Neural cell (in vitro differentiated cells): Measurements from ENCODE around the gene BTNL2. TPM values are rescaled to one million over a fixed set of nuclear protein-coding genes. Genes with fewer than 3 reads are reported as not detected.

ENCODE experiments used
- H2AFZ ChIP-seq: fragments of 200-600, 300-800 bp; sonication (generic), shearing (Covaris generic); 2 replicates; pipeline ENCODE4 v1.6.0; 2014; ENCODE audit warnings: low read depth, mild to moderate bottlenecking, antibody characterized with exemption, low read length, moderate library complexity
- H3F3A ChIP-seq: fragments of 200-600 bp; shearing (Covaris generic); 2 replicates; pipeline ENCODE4 v1.6.1; 2016; ENCODE audit warnings: mild to moderate bottlenecking, moderate library complexity, mixed read lengths, antibody characterized with exemption, low read length; ENCODE audit not compliant: insufficient read depth, poor library complexity, severe bottlenecking
- H3K27ac ChIP-seq: fragments of 200-600, 300-800 bp; sonication (generic), shearing (Covaris generic); 2 replicates; pipeline ENCODE4 v1.5.1; 2014; ENCODE audit warnings: mild to moderate bottlenecking, low read length, moderate library complexity
- H3K27me3 ChIP-seq: fragments of 300-800, 200-600 bp; sonication (generic), shearing (Covaris generic); 2 replicates; pipeline ENCODE4 v1.6.0; 2014; ENCODE audit warnings: mild to moderate bottlenecking, low read depth, low read length, moderate library complexity; ENCODE audit not compliant: insufficient read depth
- H3K36me3 ChIP-seq: fragments of 300-800, 200-600 bp; sonication (generic), shearing (Covaris generic); 2 replicates; pipeline ENCODE4 v1.5.1; 2014; ENCODE audit warnings: mild to moderate bottlenecking, antibody characterized with exemption, low read length, moderate library complexity; ENCODE audit not compliant: insufficient read depth
- H3K4me2 ChIP-seq: fragments of 300-800, 200-600 bp; sonication (generic), shearing (Covaris generic); 2 replicates; pipeline ENCODE4 v1.6.0; 2014; ENCODE audit warnings: mild to moderate bottlenecking, low read length
- H3K4me3 ChIP-seq: fragments of 300-800, 200-600 bp; sonication (generic), shearing (Covaris generic); 2 replicates; pipeline ENCODE4 v1.5.1; 2014; ENCODE audit warnings: mild to moderate bottlenecking, low read length, moderate library complexity
- H3K79me2 ChIP-seq: fragments of 200-600 bp; shearing (Covaris generic); replicated peaks from 2 replicates; pipeline ENCODE4 v1.6.0; 2014; ENCODE audit warnings: mild to moderate bottlenecking, low read length, moderate library complexity; ENCODE audit not compliant: insufficient read depth
- H3K9ac ChIP-seq: fragments of 300-800, 200-600 bp; sonication (generic), shearing (Covaris generic); 2 replicates; pipeline ENCODE4 v1.6.1; 2016; ENCODE audit warnings: mild to moderate bottlenecking, low read length, mixed read lengths
- H3K9me2 ChIP-seq: fragments of 200-600 bp; shearing (Covaris generic); 2 replicates; pipeline ENCODE4 v1.6.1; 2016; ENCODE audit warnings: mild to moderate bottlenecking, low read length, mixed read lengths; ENCODE audit not compliant: insufficient read depth
- H3K9me3 ChIP-seq: fragments of 200-600, 300-800 bp; sonication (generic), shearing (Covaris generic); 2 replicates; pipeline ENCODE4 v1.6.1; 2016; ENCODE audit warnings: mild to moderate bottlenecking, mixed run types, low read length, moderate library complexity, mixed read lengths
- H4K20me1 ChIP-seq: fragments of 200-600 bp; shearing (Covaris generic); 2 replicates; pipeline ENCODE4 v1.6.1; 2016; ENCODE audit warnings: mild to moderate bottlenecking, mixed run types; ENCODE audit not compliant: insufficient read depth
- EP300 ChIP-seq: fragments of 450-650 bp; conservative IDR thresholded peaks from 2 replicates; pipeline ENCODE4 v1.6.1; 2014; ENCODE audit warnings: antibody characterized with exemption, mild to moderate bottlenecking, moderate library complexity; ENCODE audit not compliant: poor library complexity, severe bottlenecking
- EZH2 ChIP-seq: fragments of 200-600, 300-800 bp; shearing (Covaris generic), sonication (generic); IDR thresholded peaks from 2 replicates; pipeline ENCODE4 v1.6.1; 2014; ENCODE audit warnings: antibody characterized with exemption, low read length, borderline replicate concordance, mild to moderate bottlenecking; ENCODE audit not compliant: insufficient read depth, poor library complexity, severe bottlenecking
- MXI1 ChIP-seq: fragments of 450-650 bp; conservative IDR thresholded peaks from 2 replicates; pipeline ENCODE4 v1.6.1; 2014; ENCODE audit warnings: antibody characterized with exemption, mild to moderate bottlenecking; ENCODE audit not compliant: poor library complexity, severe bottlenecking
- POLR2AphosphoS5 ChIP-seq: IDR thresholded peaks from 2 replicates; pipeline ENCODE4 v1.6.1; 2012
- RAD21 ChIP-seq: fragments of 450-650 bp; conservative IDR thresholded peaks from 2 replicates; pipeline ENCODE4 v1.6.1; 2014; ENCODE audit warnings: antibody characterized with exemption, mild to moderate bottlenecking, moderate library complexity
- SMC3 ChIP-seq: fragments of 450-650 bp; conservative IDR thresholded peaks from 2 replicates; pipeline ENCODE4 v1.6.1; 2014; ENCODE audit warnings: antibody characterized with exemption, mild to moderate bottlenecking, moderate library complexity; ENCODE audit not compliant: poor library complexity
- TAF1 ChIP-seq: IDR thresholded peaks from 2 replicates; pipeline ENCODE4 v1.6.1; 2012; ENCODE audit warnings: low read depth
- polyA minus RNA-seq: library from RNA; depleted of rRNA, polyadenylated mRNA; stranded (reverse); fragments of >200 nt; gene quantifications from 2 replicates; pipeline ENCODE4 v1.2.3, GENCODE V29; 2014
- polyA plus RNA-seq: library from polyadenylated mRNA; depleted of rRNA; stranded (reverse); fragments of >200 nt; gene quantifications from 2 replicates; pipeline ENCODE4 v1.2.3, GENCODE V29; 2014
- TF ChIP-seq, protein P1 (sequence below): fragments of 450-650 bp; IDR thresholded peaks from 2 replicates; pipeline ENCODE4 v1.5.1; 2014; ENCODE audit warnings: antibody characterized with exemption, mild to moderate bottlenecking, moderate library complexity; ENCODE audit not compliant: poor library complexity, severe bottlenecking
- TF ChIP-seq, protein P2 (sequence below): IDR thresholded peaks from 2 replicates; pipeline ENCODE4 v1.6.1; 2012; ENCODE audit warnings: borderline replicate concordance

BTNL2 gene
- polyA plus RNA-seq, result not detected in 2 replicates
- not detected in 2 replicates for polyA minus RNA-seq

DNA sequence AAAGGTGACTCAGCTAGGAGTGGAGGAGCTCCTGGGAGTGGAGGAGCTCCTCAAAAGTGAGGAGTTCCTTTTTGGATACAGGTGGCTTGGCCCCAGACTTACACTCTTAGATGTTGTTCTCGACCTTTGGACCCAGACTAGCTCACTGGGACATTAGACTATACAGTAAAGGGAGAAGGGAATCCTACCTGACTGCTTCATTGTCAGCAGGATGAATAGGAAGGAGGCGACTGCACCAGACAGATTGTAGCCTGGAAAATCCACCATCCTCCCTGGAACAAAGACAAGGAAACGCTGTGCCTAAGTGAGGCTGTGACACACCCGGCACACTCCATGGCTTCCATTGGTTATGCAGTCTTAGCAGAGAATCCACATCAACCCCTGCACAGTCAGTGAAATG lies at the start of gene BTNL2:
BTNL2 (minus strand) TSS at position 325 of the 400 bp plus-strand sequence; CDS start at position 267, 58 bp downstream.
- no peak within 1 kb of the TSS for H3K4me2 ChIP-seq
- H3F3A ChIP-seq, result no peaks in the 10 kb centered on the region
- H3K79me2 ChIP-seq, result no peaks in the 10 kb centered on the region
- no peak within 1 kb of the TSS for H3K27ac ChIP-seq
- H4K20me1 ChIP-seq, result no peaks in the 10 kb centered on the region
- no peak within 1 kb of the TSS for H3K4me3 ChIP-seq
- no peaks in the 10 kb centered on the region for H3K9me3 ChIP-seq
- no peaks in the 10 kb centered on the region for H3K9me2 ChIP-seq
- H3K27me3 ChIP-seq, result no peaks in the 10 kb centered on the region
- no peak within 1 kb of the TSS for H2AFZ ChIP-seq
- no peak within 1 kb of the TSS for H3K9ac ChIP-seq
- H3K36me3 ChIP-seq, result no peaks in the 10 kb centered on the region
- TF ChIP-seq EZH2 (no peak), EP300 (no peak), SMC3 (no peak), MXI1 (no peak), RAD21 (no peak), POLR2AphosphoS5 (no peak), TAF1 (no peak)
- TF ChIP-seq, protein P1, sequence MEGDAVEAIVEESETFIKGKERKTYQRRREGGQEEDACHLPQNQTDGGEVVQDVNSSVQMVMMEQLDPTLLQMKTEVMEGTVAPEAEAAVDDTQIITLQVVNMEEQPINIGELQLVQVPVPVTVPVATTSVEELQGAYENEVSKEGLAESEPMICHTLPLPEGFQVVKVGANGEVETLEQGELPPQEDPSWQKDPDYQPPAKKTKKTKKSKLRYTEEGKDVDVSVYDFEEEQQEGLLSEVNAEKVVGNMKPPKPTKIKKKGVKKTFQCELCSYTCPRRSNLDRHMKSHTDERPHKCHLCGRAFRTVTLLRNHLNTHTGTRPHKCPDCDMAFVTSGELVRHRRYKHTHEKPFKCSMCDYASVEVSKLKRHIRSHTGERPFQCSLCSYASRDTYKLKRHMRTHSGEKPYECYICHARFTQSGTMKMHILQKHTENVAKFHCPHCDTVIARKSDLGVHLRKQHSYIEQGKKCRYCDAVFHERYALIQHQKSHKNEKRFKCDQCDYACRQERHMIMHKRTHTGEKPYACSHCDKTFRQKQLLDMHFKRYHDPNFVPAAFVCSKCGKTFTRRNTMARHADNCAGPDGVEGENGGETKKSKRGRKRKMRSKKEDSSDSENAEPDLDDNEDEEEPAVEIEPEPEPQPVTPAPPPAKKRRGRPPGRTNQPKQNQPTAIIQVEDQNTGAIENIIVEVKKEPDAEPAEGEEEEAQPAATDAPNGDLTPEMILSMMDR, result no peak
- TF ChIP-seq, protein P2, sequence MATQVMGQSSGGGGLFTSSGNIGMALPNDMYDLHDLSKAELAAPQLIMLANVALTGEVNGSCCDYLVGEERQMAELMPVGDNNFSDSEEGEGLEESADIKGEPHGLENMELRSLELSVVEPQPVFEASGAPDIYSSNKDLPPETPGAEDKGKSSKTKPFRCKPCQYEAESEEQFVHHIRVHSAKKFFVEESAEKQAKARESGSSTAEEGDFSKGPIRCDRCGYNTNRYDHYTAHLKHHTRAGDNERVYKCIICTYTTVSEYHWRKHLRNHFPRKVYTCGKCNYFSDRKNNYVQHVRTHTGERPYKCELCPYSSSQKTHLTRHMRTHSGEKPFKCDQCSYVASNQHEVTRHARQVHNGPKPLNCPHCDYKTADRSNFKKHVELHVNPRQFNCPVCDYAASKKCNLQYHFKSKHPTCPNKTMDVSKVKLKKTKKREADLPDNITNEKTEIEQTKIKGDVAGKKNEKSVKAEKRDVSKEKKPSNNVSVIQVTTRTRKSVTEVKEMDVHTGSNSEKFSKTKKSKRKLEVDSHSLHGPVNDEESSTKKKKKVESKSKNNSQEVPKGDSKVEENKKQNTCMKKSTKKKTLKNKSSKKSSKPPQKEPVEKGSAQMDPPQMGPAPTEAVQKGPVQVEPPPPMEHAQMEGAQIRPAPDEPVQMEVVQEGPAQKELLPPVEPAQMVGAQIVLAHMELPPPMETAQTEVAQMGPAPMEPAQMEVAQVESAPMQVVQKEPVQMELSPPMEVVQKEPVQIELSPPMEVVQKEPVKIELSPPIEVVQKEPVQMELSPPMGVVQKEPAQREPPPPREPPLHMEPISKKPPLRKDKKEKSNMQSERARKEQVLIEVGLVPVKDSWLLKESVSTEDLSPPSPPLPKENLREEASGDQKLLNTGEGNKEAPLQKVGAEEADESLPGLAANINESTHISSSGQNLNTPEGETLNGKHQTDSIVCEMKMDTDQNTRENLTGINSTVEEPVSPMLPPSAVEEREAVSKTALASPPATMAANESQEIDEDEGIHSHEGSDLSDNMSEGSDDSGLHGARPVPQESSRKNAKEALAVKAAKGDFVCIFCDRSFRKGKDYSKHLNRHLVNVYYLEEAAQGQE, result no peak

DNA sequence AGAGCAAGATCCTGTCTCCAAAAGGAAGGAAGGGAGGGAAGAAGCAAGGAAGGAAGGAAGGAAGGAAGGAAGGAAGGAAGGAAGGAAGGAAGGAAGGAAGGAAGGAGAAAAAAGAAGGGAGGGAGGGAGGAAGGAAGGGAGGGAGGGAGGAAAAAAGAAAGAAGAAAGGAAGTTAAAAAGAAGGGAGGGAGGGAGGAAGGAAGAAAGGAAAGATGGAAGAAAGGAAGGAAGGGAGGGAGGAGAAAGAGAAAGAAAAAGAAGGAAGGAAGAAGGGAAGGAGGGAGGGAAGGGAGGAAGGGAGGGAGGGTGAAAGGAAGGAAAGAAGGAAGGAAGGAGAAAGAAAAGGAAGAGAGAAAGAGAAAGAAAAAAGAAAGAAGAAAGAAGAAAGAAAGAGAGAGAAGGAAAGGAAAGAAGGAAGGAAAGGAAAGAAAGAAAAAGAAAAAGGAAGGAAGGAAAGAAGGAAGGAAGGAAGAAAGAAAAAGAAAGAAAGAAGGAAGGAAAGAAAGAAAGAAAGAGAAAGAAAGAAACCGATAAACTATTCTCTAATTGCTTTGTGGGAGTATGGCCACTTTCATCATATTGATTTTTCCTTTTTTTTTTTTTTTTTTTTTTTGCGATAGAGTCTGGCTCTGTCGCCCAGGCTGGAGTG lies 42.2 kb upstream of the BTNL2 start:
- no peaks in the 10 kb centered on the region for H4K20me1 ChIP-seq
- no peak overlapping the region for H3K4me3 ChIP-seq
- no peak overlapping the region for H3K27ac ChIP-seq
- H3K4me2 ChIP-seq, result no peak overlapping the region
- H2AFZ ChIP-seq, result no peak overlapping the region
- no peak overlapping the region for H3K9ac ChIP-seq
- H3K79me2 ChIP-seq, result no peaks in the 10 kb centered on the region
- no peaks in the 10 kb centered on the region for H3K9me2 ChIP-seq
- H3F3A ChIP-seq, result no peaks in the 10 kb centered on the region
- no peaks in the 10 kb centered on the region for H3K36me3 ChIP-seq
- H3K9me3 ChIP-seq, result no peaks in the 10 kb centered on the region
- no peak for TF ChIP-seq RAD21
- no peak for TF ChIP-seq SMC3
- TF ChIP-seq, protein P2, result no peak
- TF ChIP-seq TAF1, result no peak
- TF ChIP-seq MXI1, result no peak
- TF ChIP-seq, protein P1, result no peak
- no peak for TF ChIP-seq EP300
- TF ChIP-seq POLR2AphosphoS5, result no peak
- TF ChIP-seq EZH2, result no peak
- no peaks in the 10 kb centered on the region for H3K27me3 ChIP-seq
